H1 (cell line): ENCODE data around the gene CACNA2D4. TPM values are rescaled to one million over a fixed set of nuclear protein-coding genes. Genes with fewer than 3 reads are reported as not detected.

Source experiments
- MAFK ChIP-seq: IDR thresholded peaks from 2 replicates; pipeline ENCODE4 v1.6.1; 2012; ENCODE audit warnings: low read depth, mild to moderate bottlenecking, improper control_type of control experiment, low read length
- POU5F1 ChIP-seq: IDR thresholded peaks from 2 replicates; pipeline ENCODE4 v1.6.1; 2011; ENCODE audit warnings: low read depth, mild to moderate bottlenecking, low read length, moderate library complexity
- polyA plus RNA-seq, 7 experiments: library from polyadenylated mRNA; depleted of rRNA in 3 of 7; stranded (reverse) in 5 of 7; unstranded in 2 of 7; fragments of >200 nt in 5 of 7; fragments of 200-250 nt in 2 of 7; gene quantifications; 1 replicate in 5 of 7; 2 replicates in 1 of 7; 4 replicates in 1 of 7; pipeline versions ENCODE4 v1.2.1 to v1.2.3, GENCODE V29; 2011 to 2013; ENCODE audit warnings: missing spikeins in 2 of 7, mixed read lengths in 2 of 7
- total RNA-seq: library from RNA; stranded (reverse); fragmentation: NEBNext Ultra II Directional; extraction: Animal tissue kit (Norgen Biotek cat#: 25700); gene quantifications from 2 replicates; pipeline ENCODE4 v1.2.1, GENCODE V29; 2021

CACNA2D4 gene
- total and polyA plus RNA-seq, 2 of the 8 experiments (the other 6 are each of a cell fraction or from before 2014, with no cell fraction given), result 0.44 to 0.88 TPM

DNA sequence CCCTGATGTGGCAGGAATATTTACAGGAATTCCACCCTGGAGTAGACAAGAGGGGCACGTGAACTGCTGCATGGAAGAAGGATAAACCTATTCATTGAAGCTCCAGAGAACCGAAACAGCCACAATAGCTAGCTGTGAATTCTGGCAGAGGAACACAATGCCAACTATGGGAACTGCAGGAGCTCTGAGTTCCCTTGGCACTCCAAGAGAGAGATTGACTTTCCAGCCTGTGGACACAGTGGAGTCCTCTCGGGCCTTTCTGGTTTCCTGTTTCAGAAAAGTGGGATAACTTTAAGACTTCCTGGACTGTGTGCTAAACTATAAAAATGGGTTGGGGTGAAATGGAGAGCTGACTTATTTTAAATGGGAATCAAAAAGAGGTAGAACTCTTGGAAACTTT, 11.9 kb downstream of the CACNA2D4 start (continued):
- no peak for TF ChIP-seq MAFK
- TF ChIP-seq POU5F1, result no peak
